Endodermal cell (in vitro differentiated cells): ENCODE data around the gene FAHD1. TPM values are rescaled to one million over a fixed set of nuclear protein-coding genes. Genes with fewer than 3 reads are reported as not detected.

Experiments
- DNase-seq: peaks from one replicate; pipeline ENCODE4 v3.0.0-alpha.2; 2017
- H3K27ac ChIP-seq: 2 replicates; pipeline ENCODE4 v1.5.1; 2013; ENCODE audit warnings: mild to moderate bottlenecking, low read depth, low read length, moderate library complexity
- H3K27me3 ChIP-seq: 2 replicates; pipeline ENCODE4 v1.6.1; 2013; ENCODE audit warnings: mild to moderate bottlenecking, low read length, moderate library complexity; ENCODE audit not compliant: insufficient read depth, control insufficient read depth, poor library complexity, severe bottlenecking
- H3K36me3 ChIP-seq: 2 replicates; pipeline ENCODE4 v1.7.0; 2013; ENCODE audit warnings: mild to moderate bottlenecking, low read length, moderate library complexity; ENCODE audit not compliant: control insufficient read depth, insufficient read depth
- H3K4me1 ChIP-seq: one replicate; pipeline ENCODE4 v1.7.0; 2013; ENCODE audit warnings: low read length; ENCODE audit not compliant: control insufficient read depth, insufficient read depth
- H3K4me3 ChIP-seq: 2 replicates; pipeline ENCODE4 v1.5.1; 2013; ENCODE audit warnings: mild to moderate bottlenecking, low read length, moderate library complexity
- H3K9ac ChIP-seq: 2 replicates; pipeline ENCODE4 v1.6.1; 2013; ENCODE audit warnings: mild to moderate bottlenecking, low read length, moderate library complexity; ENCODE audit not compliant: poor library complexity, severe bottlenecking; ENCODE audit errors: extremely low read depth
- H3K9me3 ChIP-seq: 2 replicates; pipeline ENCODE4 v1.6.1; 2013; ENCODE audit warnings: mild to moderate bottlenecking, low read length, moderate library complexity; ENCODE audit not compliant: control insufficient read depth
- H3K27ac Mint-ChIP-seq: 2 replicates; pipeline ENCODE4 v1.8.0; 2020; ENCODE audit warnings: mixed read lengths
- H3K27me3 Mint-ChIP-seq: 2 replicates; pipeline ENCODE4 v1.8.0; 2021; ENCODE audit warnings: mild to moderate bottlenecking, mixed read lengths; ENCODE audit not compliant: insufficient read depth
- H3K36me3 Mint-ChIP-seq: 2 replicates; pipeline ENCODE4 v1.8.0; 2020; ENCODE audit warnings: low read depth, mixed read lengths
- H3K4me1 Mint-ChIP-seq: 2 replicates; pipeline ENCODE4 v1.8.0; 2020; ENCODE audit warnings: mixed read lengths
- H3K4me3 Mint-ChIP-seq: 2 replicates; pipeline ENCODE4 v1.8.0; 2020; ENCODE audit warnings: mild to moderate bottlenecking, moderate library complexity, mixed read lengths
- H3K9me3 Mint-ChIP-seq: 2 replicates; pipeline ENCODE4 v1.8.0; 2020; ENCODE audit warnings: mild to moderate bottlenecking, mixed read lengths
- CTCF ChIP-seq: fragments of 200-600 bp; sonication (generic); conservative IDR thresholded peaks from 2 replicates; pipeline ENCODE4 v1.5.0; 2021; ENCODE audit warnings: antibody characterized with exemption, mild to moderate bottlenecking
- WGBS, 2 experiments: methylation state at CpG; one replicate each; pipeline versions ENCODE4 v1.1.5 to v1.1.7; 2013; ENCODE audit warnings: missing lambda C conversion rate in 2 of 2, mixed read lengths in 1 of 2; ENCODE audit not compliant: insufficient coverage in 1 of 2, insufficient read length in 1 of 2; 5-methylcytosine and 5-hydroxymethylcytosine counted together
- total RNA-seq, 2 donors: library from RNA; stranded (reverse); fragmentation: NEBNext Ultra II Directional in 1 of 2; extraction: Animal tissue kit (Norgen Biotek cat#: 25700) in 1 of 2; gene quantifications; 2 replicates in 1 of 2; 3 replicates in 1 of 2; pipeline ENCODE4 v1.2.1, GENCODE V29; 2021

The FAHD1 gene
- total RNA-seq, 2 donors from 2014 or later = 16.6 to 16.9 TPM

- Mint-ChIP-seq H3K27ac (no peak overlapping the region), H3K4me1 (peaks cover 1% of the 10 kb centered on the region), H3K9me3 (no peaks in the 10 kb centered on the region), H3K36me3 (peaks cover 20% of the 10 kb centered on the region), H3K4me3 (no peak overlapping the region), H3K27me3 (no peaks in the 10 kb centered on the region)
- no peak for DNase-seq
- no peak overlapping the region for H3K27ac ChIP-seq
- no peaks in the 10 kb centered on the region for H3K4me1 ChIP-seq
- H3K9ac ChIP-seq = no peak overlapping the region
- no peaks in the 10 kb centered on the region for H3K27me3 ChIP-seq
- WGBS, 2 experiments = 91 to 93% methylated on average over 8 to 12 of the region's 12 CpGs
- peaks cover 19% of the 10 kb centered on the region for H3K36me3 ChIP-seq
- no peak overlapping the region for H3K4me3 ChIP-seq
- no peaks in the 10 kb centered on the region for H3K9me3 ChIP-seq
- TF ChIP-seq CTCF = no peak
These were observed 6.1 kb upstream of the FAHD1 start for GRCh38 chr16:1820946-1821290.

GRCh38 chr16:1821861-1822611, 5.0 kb upstream of the FAHD1 start:
- Mint-ChIP-seq H3K36me3 (peaks cover 12% of the 10 kb centered on the region), H3K9me3 (no peaks in the 10 kb centered on the region), H3K4me3 (no peak overlapping the region), H3K4me1 (peaks cover 1% of the 10 kb centered on the region), H3K27ac (no peak overlapping the region), H3K27me3 (no peaks in the 10 kb centered on the region)
- H3K9ac ChIP-seq = no peak overlapping the region
- peaks cover 14% of the 10 kb centered on the region for H3K36me3 ChIP-seq
- H3K27me3 ChIP-seq = no peaks in the 10 kb centered on the region
- no peak overlapping the region for H3K27ac ChIP-seq
- H3K9me3 ChIP-seq = no peaks in the 10 kb centered on the region
- WGBS, 2 experiments = 93 to 96% methylated on average over 17 to 22 of the region's 24 CpGs
- no peak for DNase-seq
- no peak for TF ChIP-seq CTCF
- no peaks in the 10 kb centered on the region for H3K4me1 ChIP-seq
- no peak overlapping the region for H3K4me3 ChIP-seq

DNA sequence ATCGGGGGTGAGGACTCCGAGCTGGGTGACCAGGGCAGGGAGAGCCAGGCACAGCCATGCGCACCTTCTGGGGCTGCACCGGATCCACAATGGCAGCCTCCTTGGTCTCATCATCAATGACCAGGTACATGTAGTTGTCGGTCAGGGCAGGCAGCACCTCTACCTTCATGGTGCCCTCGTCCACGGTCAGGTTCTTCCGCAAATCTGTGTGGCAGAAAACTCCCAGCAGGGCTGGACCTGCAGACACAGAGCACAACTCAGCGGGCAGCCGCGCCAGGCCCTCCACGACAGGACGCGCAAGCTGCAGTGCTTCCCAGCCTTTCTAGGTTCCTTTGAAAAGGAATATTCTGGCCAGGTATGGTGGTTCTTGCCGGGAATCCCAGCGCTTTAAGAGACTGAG, 4.2 kb upstream of the FAHD1 start:
- 96 to 97% methylated on average over 12 to 15 of the region's 16 CpGs for WGBS, 2 experiments

More for the DNA sequence above, 4.2 kb upstream of the FAHD1 start:
- Mint-ChIP-seq H3K9me3 (no peaks in the 10 kb centered on the region), H3K27me3 (no peaks in the 10 kb centered on the region), H3K27ac (no peak overlapping the region), H3K4me3 (no peak overlapping the region), H3K4me1 (peaks cover 6% of the 10 kb centered on the region), H3K36me3 (peaks cover 6% of the 10 kb centered on the region)
- Histone ChIP-seq H3K27ac (no peak overlapping the region), H3K4me3 (no peak overlapping the region), H3K9me3 (no peaks in the 10 kb centered on the region), H3K36me3 (peaks cover 14% of the 10 kb centered on the region), H3K27me3 (no peaks in the 10 kb centered on the region), H3K9ac (no peak overlapping the region), H3K4me1 (no peaks in the 10 kb centered on the region)
- no peak for DNase-seq
- TF ChIP-seq CTCF = no peak
